ENCODE results near the gene FNBP1. TPM values are rescaled to one million over a fixed set of nuclear protein-coding genes. Genes with fewer than 3 reads are reported as not detected.
A peak's percentile ranks its signal among the peaks of the same experiment; 100 is the strongest.

Gene FNBP1
- total RNA-seq, 1 donor from 2014 or later = 50.0 TPM

- Histone ChIP-seq H3K27ac (peak overlapping the region; percentile 71), H3K27me3 (no peaks in the 10 kb centered on the region), H3K4me1 (peaks cover 37% of the 10 kb centered on the region), H3K36me3 (no peaks in the 10 kb centered on the region), H3K4me3 (no peak overlapping the region), H3K9me3 (no peaks in the 10 kb centered on the region)
- intact Hi-C loops (cut with DNase I) = loop anchor here (10.0 kb wide), 1 partner anchor 155 kb away; the partner anchor contains the start of gene FNBP1
- ATAC-seq = no peak
- TF ChIP-seq CTCF (IDR thresholded peaks at IDR 0.05) = no peak
- DNase-seq = peak; percentile 34
These were observed 153.7 kb downstream of the FNBP1 start for GRCh38 chr9:129889122-129889940.

DNA sequence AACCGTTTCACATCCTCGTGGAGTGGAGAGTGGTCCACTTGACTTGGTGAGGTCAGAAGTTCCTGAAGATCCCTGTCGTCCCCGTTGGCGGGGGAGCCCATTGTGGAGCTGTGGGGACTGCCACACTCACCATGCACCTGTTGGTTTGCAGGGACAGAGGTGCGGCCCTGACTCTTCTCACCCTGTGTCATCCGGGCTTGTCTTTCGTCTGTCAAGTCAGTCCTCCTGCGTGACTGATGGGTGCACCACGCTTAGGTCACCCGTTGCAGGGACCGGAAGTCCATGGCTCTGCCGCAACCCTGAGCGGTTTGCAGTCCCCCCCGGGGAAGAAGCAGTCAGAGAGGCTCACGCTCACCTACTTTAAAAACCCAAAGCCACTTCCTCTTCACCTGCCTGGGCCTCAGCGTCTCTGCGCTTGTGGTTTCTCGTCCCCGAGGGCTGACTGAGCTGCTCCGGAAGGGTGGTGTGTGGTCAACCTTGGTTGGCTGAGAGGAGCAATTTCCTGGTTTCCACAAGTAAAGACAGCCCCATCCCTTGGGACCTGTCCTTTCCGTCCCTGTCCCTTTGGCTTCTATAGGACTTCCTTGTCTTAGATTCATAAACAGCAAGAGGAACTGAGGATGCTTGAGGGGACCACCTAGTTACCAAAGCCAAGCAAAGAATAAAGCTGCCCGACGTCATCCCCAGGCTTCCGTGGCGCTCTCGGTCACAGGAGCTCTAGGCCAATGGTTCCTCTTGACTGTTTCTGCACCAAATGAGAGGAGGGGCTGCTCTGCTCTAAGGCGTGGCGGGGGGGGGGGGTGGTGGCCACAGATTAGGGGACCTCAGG is 154.5 kb downstream of the FNBP1 start:
- Histone ChIP-seq H3K4me3 (peak overlapping the region; percentile 16), H3K4me1 (peaks cover 43% of the 10 kb centered on the region), H3K36me3 (no peaks in the 10 kb centered on the region), H3K9me3 (no peaks in the 10 kb centered on the region), H3K27me3 (no peaks in the 10 kb centered on the region), H3K27ac (peak overlapping the region; percentile 88)
- intact Hi-C loops (cut with DNase I) = loop anchor here (10.0 kb wide), 1 partner anchor 156 kb away; the partner anchor contains the start of gene FNBP1
- ATAC-seq = peak; percentile 28
- peak; percentile 79 for DNase-seq
- no peak for TF ChIP-seq CTCF (IDR thresholded peaks at IDR 0.05)

DNA sequence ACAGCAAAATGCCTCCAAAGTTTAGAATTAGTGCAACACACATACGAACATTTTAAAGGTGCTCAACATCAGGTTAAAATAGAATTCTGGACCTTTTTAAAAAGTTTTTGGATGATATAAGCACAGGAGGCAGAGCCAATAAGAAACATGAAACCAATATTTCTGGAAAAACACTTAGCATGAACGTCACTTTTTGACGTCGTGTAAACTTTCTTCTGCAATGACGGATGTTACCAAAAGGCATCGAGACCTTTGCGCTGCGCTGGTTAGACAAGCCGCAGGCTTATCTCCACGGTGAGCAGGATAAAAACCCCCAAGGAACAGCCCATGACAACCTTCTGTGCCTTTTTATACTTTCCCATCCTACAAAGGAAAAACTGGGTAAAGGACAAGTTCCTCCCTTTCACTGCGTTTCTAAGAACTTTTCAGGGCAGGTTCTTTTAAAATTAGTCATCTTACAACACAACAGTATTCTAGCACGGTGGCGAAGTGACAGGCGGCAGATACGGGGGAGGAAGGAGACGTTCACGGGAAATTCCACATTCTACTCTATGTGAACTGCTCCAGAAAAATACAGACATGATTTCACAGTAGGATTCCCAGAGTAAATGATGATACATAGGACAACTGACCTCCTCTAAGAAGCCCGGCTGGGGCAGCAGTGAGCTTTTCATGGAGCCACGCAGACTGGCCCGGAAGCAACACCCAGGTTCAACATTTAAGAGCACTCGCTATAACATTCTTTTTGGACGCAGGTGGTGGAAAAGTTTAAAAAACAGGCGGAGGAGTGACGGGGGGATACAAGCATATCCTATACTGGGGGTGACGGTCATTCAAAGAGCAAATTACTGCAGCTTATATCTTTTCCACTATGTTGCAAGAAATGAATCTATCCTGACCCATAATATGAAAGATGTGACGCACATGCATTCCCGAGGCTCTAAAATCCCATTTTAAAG is 155.4 kb downstream of the FNBP1 start:
- Histone ChIP-seq H3K27ac (peak overlapping the region; percentile 88), H3K36me3 (peaks cover 2% of the 10 kb centered on the region), H3K4me1 (peaks cover 38% of the 10 kb centered on the region), H3K9me3 (no peaks in the 10 kb centered on the region), H3K4me3 (peak overlapping the region; percentile 16), H3K27me3 (no peaks in the 10 kb centered on the region)
- ATAC-seq (no peak), DNase-seq (no peak)
- intact Hi-C loops (cut with DNase I) = loop anchor here (10.0 kb wide), 1 partner anchor 157 kb away; the partner anchor contains the start of gene FNBP1
- TF ChIP-seq CTCF (IDR thresholded peaks at IDR 0.05) = peak; percentile 10

DNA sequence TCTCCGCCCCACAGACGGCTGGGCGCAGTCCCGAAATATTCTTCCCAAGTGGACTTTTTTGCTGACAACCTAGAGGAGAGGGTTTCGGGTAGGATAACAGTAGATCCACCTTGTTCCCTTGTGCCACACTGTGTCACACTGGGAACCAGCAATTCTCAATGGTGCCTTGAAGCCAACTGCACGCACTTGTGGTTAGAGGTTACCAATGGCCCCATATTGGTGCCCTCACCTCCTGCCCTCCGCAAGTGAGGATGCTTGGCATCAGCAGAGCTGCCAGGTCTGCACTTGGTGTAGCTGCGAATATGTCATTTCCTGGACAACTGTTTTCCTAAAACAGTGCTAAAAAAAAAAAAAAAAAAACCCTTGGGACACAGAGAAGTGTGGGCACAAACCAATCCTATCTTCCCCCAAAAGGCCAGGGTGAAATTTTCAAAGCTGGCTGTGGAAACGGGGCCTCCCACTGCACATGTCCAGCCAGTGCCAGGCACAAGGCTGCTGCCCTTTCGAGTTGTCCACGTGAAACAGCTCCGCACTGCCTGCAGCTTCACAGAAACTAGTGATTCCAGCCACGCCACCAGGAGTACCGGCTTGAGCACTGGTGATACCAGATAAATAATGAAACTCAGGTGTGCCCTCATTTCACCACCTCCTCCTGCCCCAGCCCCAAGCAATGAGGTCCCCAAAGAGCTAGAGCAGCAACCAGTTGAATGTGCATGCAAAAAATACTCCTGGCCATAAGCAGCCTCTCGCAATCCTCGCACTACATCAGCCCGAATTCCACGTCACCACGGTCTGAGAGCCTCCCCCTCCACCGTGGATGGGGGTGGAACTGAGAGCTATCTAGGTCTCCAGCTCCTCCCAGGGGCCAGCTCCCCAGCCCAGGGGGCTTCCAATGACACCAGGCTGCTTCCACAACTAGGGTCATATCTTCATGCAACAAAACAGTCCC is 156.5 kb downstream of the FNBP1 start:
- H3K4me1 ChIP-seq = peaks cover 36% of the 10 kb centered on the region

More for the DNA sequence above, 156.5 kb downstream of the FNBP1 start:
- intact Hi-C loops (cut with DNase I) = loop anchor here (10.0 kb wide), 1 partner anchor 158 kb away; the partner anchor contains the start of gene FNBP1
- Histone ChIP-seq H3K9me3 (no peaks in the 10 kb centered on the region), H3K36me3 (peaks cover 13% of the 10 kb centered on the region), H3K4me3 (peak overlapping the region; percentile 48), H3K27ac (peak overlapping the region; percentile 88), H3K27me3 (no peaks in the 10 kb centered on the region)
- no peak for TF ChIP-seq CTCF (IDR thresholded peaks at IDR 0.05)
- ATAC-seq = no peak
- DNase-seq = peak; percentile 65

Measured in upper lobe of right lung (tissue), 1 donor.